Measurements from ENCODE around the gene NKX6-2.

GRCh38 chr10:132757171-132757570 lies 28.8 kb downstream of the NKX6-2 start:
- TF ChIP-seq CTCF (IDR thresholded peaks at IDR 0.05; ENCODE audit: low read depth, low read length): no peak
- no peak for TF ChIP-seq POLR2A (IDR thresholded peaks at IDR 0.05; ENCODE audit: extremely low read depth, insufficient read length)
- no peak for TF ChIP-seq MAX (IDR thresholded peaks at IDR 0.05; ENCODE audit: low read depth, low read length)
